ENCODE measurements around the gene ERBB2. TPM values are rescaled to one million over a fixed set of nuclear protein-coding genes. Genes with fewer than 3 reads are reported as not detected.
A peak's percentile ranks its signal among the peaks of the same experiment; 100 is the strongest.

Gene ERBB2
- total RNA-seq, 4 donors from 2014 or later = 104 to 339 (median 247) TPM

DNA sequence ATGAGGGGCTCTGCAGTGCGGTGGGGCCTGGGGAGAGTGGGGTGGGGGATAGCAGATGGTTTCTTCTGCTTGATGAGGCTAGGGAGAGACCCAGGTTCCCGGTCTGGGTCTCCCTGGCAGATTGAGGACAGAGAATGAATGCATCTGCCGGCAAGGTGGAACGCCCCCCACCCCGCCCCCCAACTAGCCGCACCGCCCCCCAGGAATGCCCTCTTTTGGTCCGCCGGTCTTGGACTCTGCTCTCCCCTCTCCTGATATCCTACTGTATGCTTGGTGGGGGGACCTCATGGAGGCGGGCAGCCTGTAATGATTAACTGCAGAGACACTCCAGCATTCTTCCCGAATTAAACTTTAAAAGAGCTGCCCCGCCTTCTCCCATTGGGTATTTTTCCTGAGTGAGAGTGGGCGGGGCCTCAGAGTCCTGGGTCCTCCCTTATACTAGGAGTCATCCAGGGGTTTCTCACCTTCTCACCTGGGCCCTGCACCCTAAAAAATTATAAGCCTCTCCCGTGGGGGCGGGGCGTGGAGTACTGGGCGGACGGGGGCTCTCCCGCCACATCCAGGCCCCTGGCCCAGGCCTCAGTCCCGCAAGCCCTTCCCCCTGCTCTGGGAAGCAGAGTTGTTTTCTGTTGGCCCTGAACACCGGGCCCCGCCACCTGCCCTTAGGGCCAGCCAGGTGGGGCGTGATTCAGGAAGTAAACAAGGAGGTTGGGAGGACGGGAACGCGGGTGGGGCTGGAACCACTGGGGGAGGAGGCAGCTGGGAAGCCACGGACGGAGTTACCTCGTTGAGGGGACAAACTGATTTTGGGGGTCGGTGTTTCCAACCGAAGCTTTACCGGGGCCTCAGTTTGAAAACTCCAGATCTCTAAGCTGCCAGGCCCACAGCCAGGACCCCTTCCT is 39.4 kb downstream of the ERBB2 start:
- H3K27me3 ChIP-seq = no peaks in the 10 kb centered on the region
- peak; percentile 13 to 50 for TF ChIP-seq POLR2A (IDR thresholded peaks at IDR 0.05)
- no peak for TF ChIP-seq CTCF (IDR thresholded peaks at IDR 0.05)
- DNase-seq = peak in 2 of 3 donors; percentile 90 to 92

GRCh38 chr17:39739885-39740356 is 40.1 kb downstream of the ERBB2 start:
- peaks cover 0 to 28% (median 0%) of the 10 kb centered on the region in 3 donors for H3K36me3 ChIP-seq
- no peak for TF ChIP-seq CTCF (IDR thresholded peaks at IDR 0.05)
- peaks cover 0 to 34% (median 15%) of the 10 kb centered on the region in 4 donors for H3K4me1 ChIP-seq
- peak overlapping the region in 3 of 4 donors; percentile 69 to 90 (median 86) for H3K27ac ChIP-seq
- H3K27me3 ChIP-seq = no peaks in the 10 kb centered on the region
- DNase-seq = no peak
- H3K4me3 ChIP-seq = peak overlapping the region; percentile 26 to 66 (median 50)
- H3K9me3 ChIP-seq = no peaks in the 10 kb centered on the region

More for the DNA sequence above, 39.4 kb downstream of the ERBB2 start:
- H3K4me3 ChIP-seq = peak overlapping the region; percentile 26 to 66 (median 50)
- peaks cover 0 to 34% (median 15%) of the 10 kb centered on the region in 4 donors for H3K4me1 ChIP-seq
- H3K36me3 ChIP-seq = peaks cover 0 to 21% (median 0%) of the 10 kb centered on the region in 3 donors
- peak overlapping the region in 3 of 4 donors; percentile 69 to 90 (median 86) for H3K27ac ChIP-seq
- no peaks in the 10 kb centered on the region for H3K9me3 ChIP-seq

- peak in 1 of 3 donors; percentile 56 for DNase-seq
- Histone ChIP-seq H3K36me3 (peaks cover 0 to 34% (median 0%) of the 10 kb centered on the region in 3 donors), H3K27me3 (no peaks in the 10 kb centered on the region), H3K4me3 (peak overlapping the region in 2 of 4 donors; percentile 63 to 66), H3K9me3 (no peaks in the 10 kb centered on the region), H3K4me1 (peaks cover 0 to 34% (median 15%) of the 10 kb centered on the region in 4 donors), H3K27ac (peak overlapping the region in 3 of 4 donors; percentile 69 to 90 (median 86))
- TF ChIP-seq POLR2A (IDR thresholded peaks at IDR 0.05) (no peak), CTCF (IDR thresholded peaks at IDR 0.05) (no peak)
These were observed 40.7 kb downstream of the ERBB2 start for GRCh38 chr17:39740357-39741111.

DNA sequence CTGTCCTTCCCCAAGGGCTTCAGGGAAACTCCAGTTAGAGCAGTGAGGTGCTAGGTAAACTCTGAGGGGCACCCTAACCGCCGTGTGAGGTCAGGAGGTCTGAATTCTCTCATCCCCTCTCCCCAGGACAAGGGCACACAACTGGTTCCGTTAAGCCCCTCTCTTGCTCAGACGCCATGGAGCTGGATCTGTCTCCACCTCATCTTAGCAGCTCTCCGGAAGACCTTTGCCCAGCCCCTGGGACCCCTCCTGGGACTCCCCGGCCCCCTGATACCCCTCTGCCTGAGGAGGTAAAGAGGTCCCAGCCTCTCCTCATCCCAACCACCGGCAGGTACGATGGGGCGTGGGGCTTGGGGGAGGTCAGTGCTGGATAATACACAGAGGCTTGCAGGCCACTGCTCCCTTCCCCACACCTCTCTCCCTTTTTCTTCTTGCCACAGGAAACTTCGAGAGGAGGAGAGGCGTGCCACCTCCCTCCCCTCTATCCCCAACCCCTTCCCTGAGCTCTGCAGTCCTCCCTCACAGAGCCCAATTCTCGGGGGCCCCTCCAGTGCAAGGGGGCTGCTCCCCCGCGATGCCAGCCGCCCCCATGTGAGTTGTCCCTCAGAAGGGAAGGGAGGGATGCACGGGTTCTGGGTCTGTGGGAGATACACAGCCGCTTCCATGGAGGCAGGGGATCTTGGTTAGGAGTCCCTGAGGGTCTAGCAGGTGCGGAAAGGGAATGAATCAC is 42.4 kb downstream of the ERBB2 start:
- Histone ChIP-seq H3K9me3 (no peaks in the 10 kb centered on the region), H3K36me3 (peaks cover 0 to 43% (median 0%) of the 10 kb centered on the region in 3 donors), H3K4me1 (peaks cover 0 to 34% (median 15%) of the 10 kb centered on the region in 4 donors), H3K27me3 (no peaks in the 10 kb centered on the region), H3K27ac (no peak overlapping the region), H3K4me3 (no peak overlapping the region)
- DNase-seq = peak in 1 of 3 donors; percentile 43
- TF ChIP-seq CTCF (IDR thresholded peaks at IDR 0.05) (no peak), POLR2A (IDR thresholded peaks at IDR 0.05) (no peak)

All from Peyer's patch (tissue), 4 donors.